Activated T-cell treated with anti-CD3 and anti-CD28 coated beads, Interleukin-2, amount 50 U/mL, for 48 hours (primary cell): ENCODE data around the gene PPL.
"Not testable (repeated sequence)": the region's sequence is repeated elsewhere in the genome, so short reads cannot be mapped to it uniquely, and the experiment has no call there.

ENCODE experiments used
- DNase-seq, 2 experiments: peaks; one replicate each; pipeline ENCODE4 v3.0.0-alpha.2; 2020

PPL gene, protein sequence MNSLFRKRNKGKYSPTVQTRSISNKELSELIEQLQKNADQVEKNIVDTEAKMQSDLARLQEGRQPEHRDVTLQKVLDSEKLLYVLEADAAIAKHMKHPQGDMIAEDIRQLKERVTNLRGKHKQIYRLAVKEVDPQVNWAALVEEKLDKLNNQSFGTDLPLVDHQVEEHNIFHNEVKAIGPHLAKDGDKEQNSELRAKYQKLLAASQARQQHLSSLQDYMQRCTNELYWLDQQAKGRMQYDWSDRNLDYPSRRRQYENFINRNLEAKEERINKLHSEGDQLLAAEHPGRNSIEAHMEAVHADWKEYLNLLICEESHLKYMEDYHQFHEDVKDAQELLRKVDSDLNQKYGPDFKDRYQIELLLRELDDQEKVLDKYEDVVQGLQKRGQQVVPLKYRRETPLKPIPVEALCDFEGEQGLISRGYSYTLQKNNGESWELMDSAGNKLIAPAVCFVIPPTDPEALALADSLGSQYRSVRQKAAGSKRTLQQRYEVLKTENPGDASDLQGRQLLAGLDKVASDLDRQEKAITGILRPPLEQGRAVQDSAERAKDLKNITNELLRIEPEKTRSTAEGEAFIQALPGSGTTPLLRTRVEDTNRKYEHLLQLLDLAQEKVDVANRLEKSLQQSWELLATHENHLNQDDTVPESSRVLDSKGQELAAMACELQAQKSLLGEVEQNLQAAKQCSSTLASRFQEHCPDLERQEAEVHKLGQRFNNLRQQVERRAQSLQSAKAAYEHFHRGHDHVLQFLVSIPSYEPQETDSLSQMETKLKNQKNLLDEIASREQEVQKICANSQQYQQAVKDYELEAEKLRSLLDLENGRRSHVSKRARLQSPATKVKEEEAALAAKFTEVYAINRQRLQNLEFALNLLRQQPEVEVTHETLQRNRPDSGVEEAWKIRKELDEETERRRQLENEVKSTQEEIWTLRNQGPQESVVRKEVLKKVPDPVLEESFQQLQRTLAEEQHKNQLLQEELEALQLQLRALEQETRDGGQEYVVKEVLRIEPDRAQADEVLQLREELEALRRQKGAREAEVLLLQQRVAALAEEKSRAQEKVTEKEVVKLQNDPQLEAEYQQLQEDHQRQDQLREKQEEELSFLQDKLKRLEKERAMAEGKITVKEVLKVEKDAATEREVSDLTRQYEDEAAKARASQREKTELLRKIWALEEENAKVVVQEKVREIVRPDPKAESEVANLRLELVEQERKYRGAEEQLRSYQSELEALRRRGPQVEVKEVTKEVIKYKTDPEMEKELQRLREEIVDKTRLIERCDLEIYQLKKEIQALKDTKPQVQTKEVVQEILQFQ (N-terminal part only)

DNA sequence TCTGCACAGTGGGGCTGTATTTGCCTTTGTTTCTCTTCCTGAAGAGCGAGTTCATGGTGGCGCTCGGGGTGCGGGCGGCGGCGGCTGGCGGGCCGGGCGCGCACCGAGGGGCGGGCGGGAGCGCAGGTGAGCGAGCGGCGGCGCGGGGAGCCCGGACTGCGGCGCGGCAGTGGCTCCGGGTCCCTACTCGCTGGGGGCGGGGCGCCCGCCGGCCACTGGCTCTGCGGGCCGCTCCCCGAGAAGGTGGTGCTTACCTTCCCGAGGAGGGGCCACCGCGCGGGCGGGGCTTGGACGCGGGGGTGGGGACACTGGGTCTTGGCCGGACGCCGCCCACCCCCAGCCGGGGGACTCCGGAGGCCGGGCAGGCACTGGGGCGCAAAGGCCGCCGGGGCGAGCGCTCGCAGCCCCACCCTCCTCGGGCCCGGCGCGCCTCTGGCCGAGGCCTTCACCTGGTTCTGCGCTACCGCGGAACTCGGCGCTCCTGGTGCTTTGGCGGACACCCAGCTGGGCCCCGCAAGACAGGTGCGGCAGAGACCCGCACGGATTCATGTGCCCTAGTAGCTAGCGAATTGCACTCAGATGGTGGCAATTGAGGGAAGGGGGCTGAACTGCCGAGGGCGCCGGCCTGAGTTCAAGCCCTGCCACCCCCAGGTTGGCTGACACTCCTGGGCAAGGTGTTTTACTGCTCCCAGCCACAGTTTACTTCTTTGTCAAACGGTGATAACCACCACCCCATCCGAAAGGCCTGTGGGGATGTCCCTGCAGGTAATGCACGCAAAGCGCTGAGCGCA, at the start of gene PPL:
Gene PPL, minus strand, starts transcription at position 158 of the 791 bp plus-strand sequence. Its CDS starts 103 bp downstream, at position 55.
- DNase-seq, result peak in 1 of 2 experiments; percentile 36

DNA sequence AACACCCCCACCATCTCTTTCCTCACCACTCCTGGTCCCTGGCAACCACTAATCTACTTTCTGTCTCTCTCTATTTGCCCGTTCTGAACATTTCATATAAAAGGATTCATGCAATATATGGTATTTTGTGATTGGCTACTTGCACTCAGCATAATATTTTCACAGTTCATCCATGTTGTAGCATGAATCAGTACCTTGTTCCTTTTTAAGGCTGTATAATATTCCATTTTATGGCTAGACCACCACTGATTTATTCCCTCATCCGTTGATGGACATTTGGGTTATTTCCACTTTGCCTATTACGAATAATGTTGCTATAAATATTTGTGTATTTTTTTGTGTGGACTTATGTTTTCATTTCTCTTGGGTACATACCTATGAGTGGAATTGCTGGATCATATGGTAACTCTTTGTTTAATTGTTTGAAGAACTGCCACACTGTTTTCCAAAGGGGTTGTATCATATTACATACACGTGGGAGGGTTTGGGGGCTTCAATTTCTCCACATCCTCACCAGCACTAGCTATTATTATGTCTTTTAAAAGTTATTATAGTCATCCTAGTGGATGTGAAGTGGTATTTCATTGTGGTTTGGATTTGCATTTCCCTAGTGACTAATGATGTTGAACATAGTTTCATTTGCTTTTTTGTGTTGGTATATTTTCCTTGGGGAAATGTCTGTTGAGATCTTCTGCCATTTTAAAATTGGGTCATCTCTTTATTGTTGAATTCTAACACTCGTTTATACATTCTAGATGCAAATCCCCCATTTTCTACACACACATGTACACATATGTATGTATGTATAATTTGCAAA, 47.4 kb upstream of the PPL start:
- no peak for DNase-seq

DNA sequence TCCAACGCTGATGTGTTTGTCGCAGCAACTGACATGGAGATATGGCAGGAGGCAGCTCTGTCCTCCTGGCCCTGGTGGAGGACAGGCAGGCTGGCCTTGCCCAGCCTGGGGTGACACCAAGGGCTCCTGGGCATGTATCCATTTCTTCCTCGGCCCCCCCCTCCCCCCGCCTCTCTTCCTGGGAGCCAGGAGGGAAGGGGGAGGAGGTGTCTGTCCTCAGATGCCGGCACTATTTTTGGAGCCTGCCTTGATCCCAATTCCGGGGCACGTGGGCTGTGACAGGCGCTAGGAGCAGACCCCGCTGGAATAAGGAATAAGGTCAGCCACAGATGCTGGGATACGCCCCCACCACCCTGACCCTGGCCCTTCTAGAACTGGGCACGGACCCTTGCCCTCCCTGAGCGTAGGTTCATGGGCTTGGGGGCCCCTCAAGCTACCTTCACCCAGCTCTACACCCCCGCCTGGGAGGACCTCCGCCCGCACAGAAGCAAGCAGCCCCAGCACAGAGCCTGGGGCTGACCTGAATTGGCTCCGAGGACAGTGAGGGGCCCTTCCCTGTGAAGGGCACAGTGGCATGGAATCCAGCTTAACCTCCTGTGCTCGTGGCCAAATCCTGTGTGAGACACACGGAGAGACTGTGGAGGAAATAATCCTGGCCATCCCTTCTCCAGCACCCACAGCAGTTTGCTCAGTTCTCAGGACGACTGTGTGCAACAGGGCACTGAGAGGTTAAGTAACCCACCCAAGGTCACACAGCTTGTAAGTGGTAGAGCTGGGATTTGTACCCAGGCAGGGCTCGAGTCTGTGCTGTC, 45.3 kb upstream of the PPL start:
- DNase-seq, result no peak

DNA sequence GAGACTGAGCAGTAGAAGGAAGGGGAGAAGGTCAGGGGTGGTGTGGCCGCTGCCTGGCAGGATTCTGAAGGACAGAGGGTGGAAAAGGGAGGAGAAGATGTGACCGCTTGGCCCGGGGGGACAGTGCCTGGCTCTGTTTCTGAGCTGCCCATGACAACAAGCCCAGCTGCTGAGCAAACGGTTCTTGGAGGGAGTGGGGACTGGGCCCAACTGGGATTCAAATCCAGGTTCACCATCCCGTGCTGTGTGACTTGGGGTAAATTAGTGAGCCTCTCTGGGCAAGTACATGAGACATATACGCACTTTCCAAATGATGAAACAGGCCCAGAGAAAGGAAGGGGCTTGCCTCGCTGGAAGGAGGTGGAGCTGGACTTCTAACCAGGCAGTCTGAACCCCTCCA, 44.5 kb upstream of the PPL start:
- DNase-seq, result no peak

DNA sequence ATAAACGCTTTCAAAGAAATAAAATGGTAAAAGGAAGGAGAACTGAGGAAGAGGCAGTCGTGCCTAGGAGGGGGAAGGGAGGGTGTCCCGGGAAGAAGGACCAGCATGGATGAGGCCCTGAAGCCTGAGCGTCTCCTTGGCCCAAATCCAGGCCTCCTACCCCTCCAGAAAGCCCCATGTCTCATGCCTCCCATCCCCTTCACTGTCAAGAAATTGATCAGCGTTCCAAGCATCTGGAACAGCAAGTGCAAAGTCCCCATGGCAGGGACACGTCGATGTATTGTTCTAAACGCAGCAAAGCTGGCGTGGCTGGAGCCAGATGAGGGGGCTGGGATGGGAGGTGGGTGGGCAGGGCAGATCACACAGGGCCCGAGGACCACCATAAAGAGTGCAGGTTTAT, 43.7 kb upstream of the PPL start:
- DNase-seq, result no peak

DNA sequence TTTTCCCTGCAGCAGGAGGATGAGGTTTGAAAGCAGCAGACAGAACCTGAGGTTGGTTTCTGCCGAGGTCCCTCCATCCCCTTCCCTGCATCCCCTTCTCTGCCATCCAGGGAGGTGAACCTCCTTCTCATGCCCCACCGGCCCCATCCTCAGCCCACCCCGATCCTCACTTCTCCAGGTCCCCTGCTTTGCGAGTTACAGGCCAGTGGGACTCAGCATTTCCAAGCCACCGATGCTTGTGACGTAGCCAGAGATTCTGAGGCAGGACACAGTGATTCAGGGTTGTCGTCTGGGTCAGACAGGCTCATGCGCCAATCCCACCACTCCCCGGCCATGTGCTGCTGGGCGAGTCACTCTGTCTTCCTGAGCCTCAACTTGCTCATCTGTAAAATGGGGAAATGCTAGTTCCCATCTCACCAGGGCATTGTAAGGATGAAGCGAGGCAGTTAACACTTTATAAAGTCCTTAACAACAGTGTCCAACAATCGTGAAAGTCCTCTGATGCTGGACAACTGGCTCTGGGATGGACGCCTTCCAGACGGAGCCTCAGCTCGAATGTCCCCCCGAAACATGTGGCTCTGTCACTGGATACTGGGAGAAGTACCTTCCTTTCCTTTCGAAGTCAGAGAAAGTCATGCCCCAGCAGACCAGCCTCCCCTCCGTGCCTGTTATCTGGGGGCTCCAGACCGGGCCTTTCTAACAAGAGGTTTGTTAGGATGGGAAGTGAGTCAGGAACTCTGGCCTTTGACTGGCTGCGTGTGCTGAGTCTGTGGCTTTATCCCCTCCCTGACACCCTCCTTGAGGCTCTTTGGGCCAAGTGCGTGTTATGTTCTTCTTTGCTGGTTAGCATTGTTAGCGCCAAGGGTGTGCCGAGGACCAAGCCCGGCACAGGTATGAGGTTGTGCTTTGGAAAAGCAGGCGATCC, 43.0 kb upstream of the PPL start:
- no peak for DNase-seq

DNA sequence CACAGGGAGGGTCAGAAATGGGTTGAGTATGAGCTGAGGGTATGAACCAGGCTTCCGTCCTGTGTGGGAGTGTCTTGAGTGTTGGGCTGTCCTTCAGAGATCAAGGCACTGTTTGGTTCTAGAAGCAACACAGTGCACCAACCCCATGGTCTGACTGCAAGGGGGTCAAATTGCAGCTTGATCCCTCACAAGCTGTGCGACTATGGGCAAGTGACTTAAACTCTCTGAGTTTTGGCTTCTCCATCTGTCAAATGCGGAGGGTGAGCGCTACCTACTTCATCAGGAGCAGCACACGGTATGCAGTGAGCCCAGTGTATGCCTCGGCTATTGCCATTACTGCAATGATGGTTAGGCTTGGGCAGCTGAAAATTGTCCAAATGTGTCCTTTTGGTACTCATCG, 42.2 kb upstream of the PPL start:
- DNase-seq, result no peak

DNA sequence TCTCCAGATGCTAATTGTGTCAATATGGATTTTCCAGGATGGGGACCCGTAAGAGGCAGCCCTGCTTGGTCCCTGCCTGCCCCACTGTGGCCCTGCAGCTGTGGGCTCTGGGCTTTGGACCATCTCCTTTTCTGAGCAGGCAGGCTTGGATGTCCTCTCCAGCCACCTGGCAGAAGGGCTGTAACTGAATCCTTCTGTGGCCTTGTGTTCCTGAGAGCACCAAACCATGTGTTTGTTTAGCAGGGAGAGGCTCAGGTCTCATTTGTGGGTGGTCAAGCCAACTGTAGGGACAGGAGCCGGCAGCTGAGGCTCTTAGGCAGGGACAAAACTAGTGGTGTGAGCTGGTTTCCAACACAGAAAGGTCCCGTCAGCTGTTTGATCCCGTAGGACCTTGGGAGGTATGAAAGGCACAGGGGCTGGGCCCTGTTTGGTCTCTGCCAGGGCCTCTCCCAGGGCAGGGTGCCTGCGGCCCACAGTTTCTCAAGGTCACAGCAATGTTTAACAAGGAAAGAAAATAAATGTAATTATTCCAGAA, 39.7 kb upstream of the PPL start:
- DNase-seq, result no peak

DNA sequence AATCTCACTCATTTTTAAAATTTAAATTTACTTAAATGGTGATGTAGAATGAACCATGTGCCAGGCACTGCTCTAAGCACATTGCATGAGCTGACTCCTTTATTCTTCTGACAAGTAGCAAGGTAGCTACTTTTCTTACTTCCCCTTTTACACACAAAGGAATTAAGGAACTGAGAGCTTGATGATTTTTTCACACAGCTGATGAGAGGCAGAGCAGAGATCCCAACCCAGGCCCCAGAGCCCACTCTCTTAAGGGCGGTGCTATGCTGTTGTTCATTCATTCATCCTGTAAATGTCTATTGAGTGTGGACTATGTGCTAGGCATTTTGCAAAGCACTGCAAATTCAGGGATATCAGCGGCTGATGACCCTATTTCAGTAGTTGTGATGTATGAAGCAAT, 39.1 kb upstream of the PPL start:
- no peak for DNase-seq

DNA sequence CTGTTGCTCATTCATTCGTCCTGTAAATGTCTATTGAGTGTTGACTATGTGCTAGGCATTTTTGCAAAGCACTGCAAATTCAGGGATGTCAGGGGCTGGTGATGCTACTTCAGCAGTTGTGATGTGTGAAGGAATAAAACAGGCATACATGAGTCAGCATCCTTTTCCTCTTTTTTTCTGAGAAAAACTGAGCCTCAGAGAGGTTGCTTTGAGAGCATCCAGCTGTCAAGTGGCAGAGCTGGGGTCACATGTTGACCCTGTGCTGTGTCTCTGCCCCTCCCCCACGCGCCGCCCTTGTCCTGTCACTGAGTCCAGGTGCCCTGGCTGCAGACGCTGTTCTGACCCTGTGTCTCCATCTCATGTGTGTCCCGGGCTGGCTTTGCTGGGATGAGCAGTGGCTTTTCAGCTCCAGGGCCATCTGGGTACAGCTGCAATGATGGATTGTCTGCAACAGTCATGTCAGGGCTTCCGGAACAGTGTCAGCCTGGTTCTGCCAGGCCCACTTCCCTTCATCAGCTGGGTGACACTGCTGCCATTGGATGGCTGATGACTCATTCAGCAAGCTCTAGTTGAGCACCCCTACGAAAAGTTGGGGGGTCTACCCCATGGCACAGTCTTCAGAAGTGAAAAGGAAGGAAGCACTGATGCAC, 36.1 kb upstream of the PPL start:
- DNase-seq, result no peak

DNA sequence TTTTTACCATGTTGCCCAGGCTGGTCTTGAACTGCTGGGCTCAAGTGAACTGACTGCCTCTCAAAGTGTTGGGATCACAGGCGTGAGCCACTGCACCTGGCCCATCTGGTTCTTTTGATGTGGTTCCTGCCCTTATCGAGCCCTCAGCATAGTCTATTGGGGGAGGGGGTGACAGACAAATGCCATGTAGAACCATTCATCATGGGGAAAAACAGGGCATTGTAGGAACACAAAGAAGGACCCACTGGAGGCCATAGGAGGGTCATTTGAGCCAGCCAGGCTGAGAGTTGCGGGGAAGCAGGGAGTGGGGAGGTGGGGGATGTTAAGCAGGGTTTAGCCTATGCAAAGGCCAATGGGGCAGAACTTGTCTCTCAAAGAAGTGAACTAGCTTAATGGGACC, 33.1 kb upstream of the PPL start:
- DNase-seq, result no peak

DNA sequence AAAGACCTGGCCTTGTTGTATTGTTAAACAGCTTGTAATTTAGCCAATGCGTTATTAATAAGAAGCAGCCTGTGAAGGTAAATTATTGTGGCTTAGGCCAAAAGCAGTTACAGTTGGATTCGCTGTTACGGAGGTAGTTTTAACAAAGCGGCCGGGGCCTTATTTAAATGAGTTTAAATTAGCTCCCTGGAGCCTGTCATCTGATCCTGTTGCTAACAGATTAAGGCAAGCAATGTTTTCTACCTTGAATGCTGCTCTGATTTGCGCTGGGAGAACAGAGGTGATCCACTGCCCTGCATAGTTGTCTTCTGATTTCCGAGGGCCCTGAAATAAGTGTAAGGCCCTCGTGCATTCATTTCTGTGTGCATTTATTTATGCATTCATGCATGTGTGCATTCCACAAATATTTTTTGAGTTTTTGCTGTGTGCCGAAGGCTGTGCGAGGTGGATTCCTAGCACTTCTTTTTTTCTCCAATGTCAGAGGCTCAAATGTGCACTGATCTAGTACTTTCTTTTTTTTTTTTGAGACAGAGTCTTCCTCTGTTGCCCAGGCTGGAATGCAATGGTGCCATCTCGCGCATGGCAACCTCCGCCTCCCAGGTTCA, 32.0 kb upstream of the PPL start:
- DNase-seq, result no peak

DNA sequence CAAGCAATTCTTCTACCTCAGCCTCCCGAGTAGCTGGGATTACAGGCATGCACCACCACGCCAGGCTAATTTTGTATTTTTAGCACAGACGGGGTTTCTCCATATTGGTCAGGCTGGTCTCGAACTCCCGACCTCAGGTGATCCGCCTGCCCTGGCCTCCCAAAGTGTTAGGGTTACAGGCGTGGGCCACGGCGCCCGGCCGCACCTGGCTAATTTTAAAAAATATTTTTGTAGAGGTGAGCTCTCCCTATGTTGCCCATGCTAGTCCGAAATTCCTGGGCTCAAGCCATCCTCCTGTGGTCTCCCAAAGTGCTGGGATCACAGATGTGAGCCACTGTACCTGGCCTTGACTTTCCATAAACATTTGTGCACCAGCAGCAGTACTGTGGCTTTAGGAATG, 31.3 kb upstream of the PPL start:
- not testable (repeated sequence) for DNase-seq

DNA sequence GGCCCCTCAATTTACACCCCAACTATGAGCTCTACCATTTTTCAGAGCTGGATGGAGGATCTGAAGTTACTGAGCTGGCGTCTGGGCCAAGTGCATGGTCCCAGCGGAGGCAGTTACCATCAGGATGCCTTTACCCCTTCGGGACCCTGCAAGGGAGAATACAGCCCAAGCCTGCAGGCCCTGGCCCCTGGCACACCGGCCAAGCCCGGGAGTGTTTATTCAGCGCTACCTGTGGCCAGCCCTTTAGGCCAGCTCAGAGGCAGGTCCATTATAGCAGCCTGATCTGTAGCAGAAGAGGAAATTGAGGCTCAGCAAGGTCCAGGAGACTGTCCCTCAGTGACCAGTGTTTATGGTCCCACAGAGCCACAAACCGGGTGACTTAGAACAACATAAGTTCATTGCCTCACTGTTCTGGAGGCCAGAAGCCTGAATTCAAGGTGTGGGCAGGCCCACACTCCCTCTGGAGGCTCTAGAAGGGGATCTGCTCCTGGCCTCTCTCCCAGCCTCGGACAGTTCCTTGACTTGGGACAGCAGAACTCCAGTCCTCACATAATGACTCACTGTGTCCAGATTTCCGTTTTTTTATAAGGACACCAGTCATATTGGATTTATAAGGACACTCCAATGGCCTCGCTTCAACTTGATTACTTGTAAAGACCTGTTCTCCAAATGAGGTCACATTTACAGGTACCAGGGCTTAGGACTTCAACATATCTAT, 29.9 kb upstream of the PPL start:
- DNase-seq, result no peak

DNA sequence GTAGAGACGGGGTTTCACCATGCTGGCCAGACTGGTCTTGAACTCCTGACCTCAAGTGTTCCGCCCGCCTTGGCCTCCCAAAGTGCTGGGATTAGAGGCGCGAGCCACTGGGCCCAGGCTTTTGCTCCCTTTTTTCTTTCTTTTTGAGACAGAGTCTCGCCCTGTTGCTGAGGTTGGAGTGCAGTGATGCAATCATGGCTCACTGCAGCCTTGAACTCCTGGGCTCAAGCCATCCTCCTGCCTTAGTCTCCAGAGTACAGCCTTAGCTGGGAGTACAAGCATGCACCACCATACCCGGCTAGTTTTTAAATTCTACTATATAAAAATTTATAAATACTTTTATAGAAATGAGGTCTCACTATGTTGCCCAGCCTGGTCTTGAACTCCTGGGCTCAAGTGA, 26.6 kb upstream of the PPL start:
- not testable (repeated sequence) for DNase-seq

DNA sequence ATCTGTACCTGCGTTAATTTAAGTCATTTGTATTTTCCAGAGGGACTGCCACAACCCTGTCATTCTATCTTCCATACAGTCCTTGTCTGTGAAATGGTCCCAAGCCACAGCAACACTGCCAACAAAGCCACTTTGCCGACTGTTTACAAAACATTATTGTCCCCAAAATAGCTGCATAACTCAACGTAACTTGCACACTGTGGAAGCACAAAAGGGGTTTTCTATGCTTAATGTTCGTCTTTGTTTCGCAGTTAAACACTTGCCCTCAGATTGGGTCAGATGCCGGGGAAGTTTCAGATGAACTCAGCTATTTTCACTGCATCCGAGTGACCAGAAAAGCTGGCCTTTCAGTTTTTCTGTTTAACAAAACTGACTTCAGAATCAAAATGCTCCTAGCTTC, 25.8 kb upstream of the PPL start:
- DNase-seq, result no peak

DNA sequence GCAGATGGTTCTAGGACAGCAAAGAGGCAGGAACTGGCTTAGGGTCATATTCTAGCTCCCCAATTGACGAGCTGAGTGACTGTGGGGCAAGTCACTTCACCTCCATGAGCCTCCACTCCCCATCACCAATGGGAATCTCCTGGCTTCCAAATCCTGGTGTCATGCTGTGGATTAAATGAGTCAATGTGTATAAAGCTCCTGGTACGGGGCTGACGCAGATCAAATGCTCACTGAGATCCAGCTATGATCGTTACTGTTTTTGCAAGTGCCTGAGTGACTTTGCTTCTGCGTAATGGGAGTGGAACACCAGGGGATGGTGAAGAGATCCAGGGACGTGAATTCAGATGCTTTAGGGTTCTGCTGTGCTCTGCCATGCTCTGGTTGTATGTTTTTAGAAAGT, 23.6 kb upstream of the PPL start:
- no peak for DNase-seq
